NCI-H460 (cell line): ENCODE results near the gene RUNX2. TPM values are rescaled to one million over a fixed set of nuclear protein-coding genes. Genes with fewer than 3 reads are reported as not detected.

Experiments used
- DNase-seq: peaks from one replicate; pipeline ENCODE4 v3.0.0-alpha.2; 2016; ENCODE audit warnings: low read depth; ENCODE audit errors: extremely low read depth
- total RNA-seq: library from RNA; depleted of rRNA; stranded (reverse); fragments of >200 nt; shearing (Covaris generic); gene quantifications from 2 replicates; pipeline ENCODE4 v1.2.3, GENCODE V29; 2014

RUNX2 gene
- total RNA-seq, 1 experiment from 2014 or later: 0.10 TPM

- no peak for DNase-seq
Observed at GRCh38 chr6:45572833-45573232, 244.7 kb downstream of the RUNX2 start.

DNA sequence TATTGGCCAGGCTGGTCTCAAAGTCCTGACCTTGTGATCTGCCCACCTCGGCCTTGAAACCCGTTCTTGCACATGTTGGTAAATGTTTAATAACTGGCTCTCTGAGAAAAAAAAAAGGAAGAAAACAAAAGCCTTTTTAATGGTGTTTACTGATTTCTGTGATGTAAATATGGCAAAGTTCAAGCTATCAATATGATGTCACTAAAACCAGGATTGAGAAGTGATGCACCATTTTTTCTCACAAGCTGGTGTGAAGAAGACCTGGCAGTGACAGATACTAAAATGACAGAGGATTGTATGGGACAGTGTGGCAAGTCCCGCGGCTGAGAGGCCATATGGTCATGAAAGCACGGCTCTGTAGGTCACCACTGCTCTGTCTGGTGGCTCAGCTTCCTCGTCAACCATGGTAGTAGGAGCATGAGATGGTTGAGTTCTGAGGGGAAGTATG is 245.9 kb downstream of the RUNX2 start:
- DNase-seq: no peak

DNA sequence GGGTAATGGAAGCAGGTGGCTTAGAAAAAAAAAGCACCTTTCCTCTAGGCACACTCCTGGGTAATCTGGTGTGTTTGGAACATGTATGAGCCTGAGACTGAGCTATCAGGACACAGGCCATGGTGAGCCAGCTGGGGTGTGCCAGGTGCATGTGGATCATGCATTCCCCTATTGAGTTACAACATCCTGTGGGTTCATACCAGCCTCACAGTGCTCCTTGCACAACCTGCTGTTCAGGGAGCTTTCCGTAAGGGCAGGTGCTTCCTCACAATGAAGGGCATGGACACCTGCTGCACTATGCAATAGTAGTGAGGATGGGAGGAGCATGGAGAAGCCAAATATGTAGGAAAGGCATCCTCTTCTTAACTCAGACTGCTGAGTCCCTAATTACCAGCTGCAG is 246.8 kb downstream of the RUNX2 start:
- DNase-seq: no peak

- DNase-seq: no peak
Observed at GRCh38 chr6:45576648-45577624, 248.8 kb downstream of the RUNX2 start.

GRCh38 chr6:45577836-45578504 is 249.8 kb downstream of the RUNX2 start:
- DNase-seq: no peak

DNA sequence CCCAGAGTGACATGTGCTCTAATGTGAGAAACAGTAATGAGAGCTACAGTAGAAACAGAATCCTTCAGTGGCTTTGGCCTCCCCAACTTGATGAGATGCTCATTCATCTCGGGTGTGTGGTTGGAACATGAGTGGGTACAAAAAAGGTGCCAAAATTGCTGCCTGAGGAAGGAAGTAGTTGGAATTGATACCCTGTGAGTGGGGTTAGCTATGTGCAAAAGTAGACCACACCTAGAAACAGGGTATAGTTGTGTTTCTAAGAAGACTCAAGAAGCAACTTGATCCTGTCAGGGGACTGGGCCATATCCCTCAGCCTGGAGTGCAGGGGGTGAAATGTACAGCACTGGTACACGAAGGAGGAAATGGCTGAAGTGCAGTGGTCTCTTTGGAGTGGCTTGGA is 256.0 kb downstream of the RUNX2 start:
- no peak for DNase-seq

GRCh38 chr6:45586216-45587171 is 258.4 kb downstream of the RUNX2 start:
- DNase-seq: no peak

- DNase-seq: no peak
Observed at GRCh38 chr6:45587229-45588060, 259.3 kb downstream of the RUNX2 start.

DNA sequence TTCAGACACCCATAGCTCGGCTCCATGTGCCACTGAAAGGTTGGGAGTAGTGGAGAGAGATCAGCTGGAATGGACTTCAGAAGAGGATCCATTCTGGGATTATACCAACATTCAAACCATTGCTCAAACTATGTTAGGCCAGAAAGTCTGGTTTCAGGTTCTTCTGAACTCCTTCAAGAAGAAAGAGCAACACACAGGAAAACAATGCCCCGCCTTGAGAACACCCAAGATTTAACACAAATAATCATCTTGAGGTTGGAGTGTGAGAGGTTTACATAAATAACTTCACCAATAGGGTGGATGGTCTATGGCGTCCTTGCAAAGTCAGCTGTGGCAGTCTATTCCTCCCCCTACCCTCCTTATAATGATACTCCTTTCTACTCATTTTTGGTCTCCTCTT is 261.2 kb downstream of the RUNX2 start:
- no peak for DNase-seq

- no peak for DNase-seq
Observed at GRCh38 chr6:45590226-45590625, 262.1 kb downstream of the RUNX2 start.

GRCh38 chr6:45590696-45591184 is 262.6 kb downstream of the RUNX2 start:
- no peak for DNase-seq

DNA sequence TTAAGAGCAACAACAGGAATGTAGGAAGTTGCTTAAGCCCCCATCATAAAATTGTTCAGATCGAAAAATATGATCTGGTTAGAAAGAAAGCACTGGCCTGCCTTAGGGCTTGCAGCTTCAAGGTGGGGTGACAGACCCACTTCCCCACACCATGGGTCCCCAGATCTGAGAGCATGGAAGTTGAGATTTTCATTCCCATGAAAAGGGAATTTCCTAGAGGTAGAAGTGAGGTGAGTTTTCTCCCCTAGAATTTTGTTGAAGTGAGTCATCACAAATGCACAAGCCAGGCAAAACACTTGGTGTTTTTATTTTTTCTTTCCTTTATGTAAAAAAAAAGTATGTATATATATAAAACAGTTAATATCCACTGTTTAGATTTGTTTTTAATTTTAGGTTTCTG is 263.2 kb downstream of the RUNX2 start:
- no peak for DNase-seq

- DNase-seq: no peak
Observed at GRCh38 chr6:45591890-45592289, 263.8 kb downstream of the RUNX2 start.

DNA sequence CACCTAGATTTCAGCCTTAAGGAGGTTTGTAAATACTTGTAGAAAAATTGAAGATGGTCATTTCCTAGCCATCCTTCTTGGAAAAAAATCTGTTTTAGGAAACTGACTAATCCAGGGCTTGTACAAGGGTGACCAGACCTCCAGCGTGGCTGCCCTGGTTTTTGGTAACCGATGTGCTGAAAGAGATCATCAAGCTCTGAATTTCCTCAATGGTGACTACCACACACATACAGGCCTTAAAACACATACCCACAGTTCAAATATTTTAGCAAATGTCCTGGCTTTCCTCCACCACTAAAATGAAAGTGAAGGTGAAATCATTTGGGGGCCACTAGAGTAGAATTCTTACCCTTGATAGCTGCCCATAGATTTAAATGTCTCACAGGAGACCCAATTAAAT is 264.9 kb downstream of the RUNX2 start:
- no peak for DNase-seq

GRCh38 chr6:45595010-45595851 is 267.1 kb downstream of the RUNX2 start:
- no peak for DNase-seq

- DNase-seq: no peak
Observed at GRCh38 chr6:45597424-45597823, 269.3 kb downstream of the RUNX2 start.

DNA sequence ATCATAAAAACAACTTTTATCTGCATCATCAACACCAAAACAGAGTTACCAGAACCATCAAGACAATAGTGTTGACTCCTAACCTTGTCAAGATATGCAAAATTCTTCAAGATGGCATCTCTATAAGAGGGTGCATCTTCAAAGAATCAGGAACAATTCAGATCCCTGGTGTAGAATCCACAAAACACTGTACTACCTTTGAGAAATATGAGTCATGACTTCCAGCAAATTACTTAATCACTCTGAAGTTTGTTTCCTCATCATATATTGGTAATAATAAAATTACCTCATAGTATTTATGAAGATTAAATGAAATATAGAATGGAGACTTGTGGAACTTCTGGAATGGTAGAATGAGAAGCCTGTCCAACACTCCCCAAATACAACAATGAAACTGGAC is 270.9 kb downstream of the RUNX2 start:
- no peak for DNase-seq

- DNase-seq: no peak
Observed at GRCh38 chr6:45605971-45606370, 277.8 kb downstream of the RUNX2 start.
